Measurements from ENCODE around the gene TEX14. TPM values are rescaled to one million over a fixed set of nuclear protein-coding genes. Genes with fewer than 3 reads are reported as not detected.
A peak's percentile ranks its signal among the peaks of the same experiment; 100 is the strongest.

The TEX14 gene
- total RNA-seq (under 1 TPM; 0.14 to 0.36 (median 0.30) TPM), polyA plus RNA-seq (under 1 TPM in 1 of 3 donors, not detected in 2; 0.09 TPM)

- Histone ChIP-seq H3K4me1 (peaks cover 0 to 15% (median 13%) of the 10 kb centered on the region in 4 donors), H3K9me3 (no peaks in the 10 kb centered on the region), H3K36me3 (peaks cover 0 to 9% (median 2%) of the 10 kb centered on the region in 4 donors), H3K27ac (peak within 1 kb of the TSS; percentile 82 to 91 (median 84)), H3K27me3 (no peaks in the 10 kb centered on the region), H3K4me3 (peak within 1 kb of the TSS; percentile 58 to 69 (median 66))
- no peak for DNase-seq
- WGBS, 2 donors = 92 to 94% methylated on average over 19 of the region's 19 CpGs
- TF ChIP-seq POLR2A (IDR thresholded peaks at IDR 0.05) (no peak), EP300 (IDR thresholded peaks at IDR 0.05) (no peak), CTCF (IDR thresholded peaks at IDR 0.05) (no peak)
- intact Hi-C loops (cut with DNase I) = loop anchor here (1.0 to 5.0 kb wide), 3 partner anchors 31 to 174 kb away; no protein-coding TSS in a partner anchor
These were observed at the start of gene TEX14 for GRCh38 chr17:58691701-58692238. TEX14 (minus strand) TSS chr17:58692045; CDS start chr17:58652001, 40,044 bp downstream.

GRCh38 chr17:58741121-58741625 is 49.3 kb upstream of the TEX14 start:
- Histone ChIP-seq H3K9me3 (no peaks in the 10 kb centered on the region), H3K27ac (no peak overlapping the region), H3K4me1 (no peaks in the 10 kb centered on the region), H3K4me3 (no peak overlapping the region), H3K27me3 (no peaks in the 10 kb centered on the region), H3K36me3 (no peaks in the 10 kb centered on the region)
- 90% methylated on average over 8 of the region's 8 CpGs for WGBS, 2 donors
- intact Hi-C loops (cut with DNase I) = no loop called here
- DNase-seq = no peak
- TF ChIP-seq CTCF (IDR thresholded peaks at IDR 0.05) (no peak), EP300 (IDR thresholded peaks at IDR 0.05) (no peak), POLR2AphosphoS5 (IDR thresholded peaks at IDR 0.05) (no peak), POLR2A (IDR thresholded peaks at IDR 0.05) (no peak)

GRCh38 chr17:58734811-58735210 is 43.0 kb upstream of the TEX14 start:
- intact Hi-C loops (cut with DNase I) = no loop called here
- 73 to 88% methylated on average over 3 of the region's 3 CpGs for WGBS, 2 donors

GRCh38 chr17:58734040-58734439 is 42.2 kb upstream of the TEX14 start:
- intact Hi-C loops (cut with DNase I) = no loop called here

More at GRCh38 chr17:58734811-58735210, 43.0 kb upstream of the TEX14 start:
- no peaks in the 10 kb centered on the region for H3K4me1 ChIP-seq
- no peak for DNase-seq
- peaks cover 0 to 27% (median 2%) of the 10 kb centered on the region in 4 donors for H3K36me3 ChIP-seq
- H3K4me3 ChIP-seq = no peak overlapping the region
- no peak overlapping the region for H3K27ac ChIP-seq
- TF ChIP-seq POLR2AphosphoS5 (IDR thresholded peaks at IDR 0.05) (no peak), POLR2A (IDR thresholded peaks at IDR 0.05) (no peak), CTCF (IDR thresholded peaks at IDR 0.05) (no peak), EP300 (IDR thresholded peaks at IDR 0.05) (no peak)
- no peaks in the 10 kb centered on the region for H3K9me3 ChIP-seq
- no peaks in the 10 kb centered on the region for H3K27me3 ChIP-seq

More at GRCh38 chr17:58734040-58734439, 42.2 kb upstream of the TEX14 start:
- Histone ChIP-seq H3K9me3 (no peaks in the 10 kb centered on the region), H3K4me1 (no peaks in the 10 kb centered on the region), H3K27ac (no peak overlapping the region), H3K4me3 (no peak overlapping the region), H3K27me3 (no peaks in the 10 kb centered on the region), H3K36me3 (peaks cover 0 to 31% (median 2%) of the 10 kb centered on the region in 4 donors)
- TF ChIP-seq POLR2A (IDR thresholded peaks at IDR 0.05) (no peak), POLR2AphosphoS5 (IDR thresholded peaks at IDR 0.05) (no peak), EP300 (IDR thresholded peaks at IDR 0.05) (no peak), CTCF (IDR thresholded peaks at IDR 0.05) (no peak)
- DNase-seq = no peak
- WGBS, 2 donors = 89 to 96% methylated on average over 3 of the region's 3 CpGs
